UCSD-AML1 (cell line): ENCODE measurements around the gene LNP1.
"Not testable (repeated sequence)": the region's sequence is repeated elsewhere in the genome, so short reads cannot be mapped to it uniquely, and the experiment has no call there.

Experiments
- DNase-seq: peaks from one replicate; lab custom pipeline; 2025; ENCODE audit not compliant: unreplicated experiment; lab: John Stamatoyannopoulos, UW

LNP1 gene

DNA sequence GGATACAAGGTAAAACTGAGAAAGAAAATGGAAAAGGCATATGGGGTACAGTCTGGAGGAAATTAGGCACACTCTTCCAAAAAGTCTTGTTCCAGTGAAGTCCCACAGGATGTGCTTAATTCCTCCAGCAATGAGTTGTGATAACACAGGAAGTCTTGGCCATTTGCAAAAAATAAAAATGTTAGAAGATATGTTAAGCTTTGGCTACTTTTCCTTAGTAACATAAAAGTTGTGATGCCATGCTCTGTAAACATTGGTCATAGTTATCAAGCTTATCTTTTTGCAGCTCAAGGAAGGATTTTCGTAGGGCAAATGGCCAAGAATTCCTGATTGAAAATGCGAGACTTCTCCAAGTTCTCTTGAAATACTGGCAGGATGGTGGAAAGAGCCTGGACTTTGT is 26.4 kb downstream of the LNP1 start:
- no peak for DNase-seq

GRCh38 chr3:100429187-100429716 is 27.9 kb downstream of the LNP1 start:
- DNase-seq, result no peak

GRCh38 chr3:100436951-100437350 is 35.6 kb downstream of the LNP1 start:
- DNase-seq, result no peak

DNA sequence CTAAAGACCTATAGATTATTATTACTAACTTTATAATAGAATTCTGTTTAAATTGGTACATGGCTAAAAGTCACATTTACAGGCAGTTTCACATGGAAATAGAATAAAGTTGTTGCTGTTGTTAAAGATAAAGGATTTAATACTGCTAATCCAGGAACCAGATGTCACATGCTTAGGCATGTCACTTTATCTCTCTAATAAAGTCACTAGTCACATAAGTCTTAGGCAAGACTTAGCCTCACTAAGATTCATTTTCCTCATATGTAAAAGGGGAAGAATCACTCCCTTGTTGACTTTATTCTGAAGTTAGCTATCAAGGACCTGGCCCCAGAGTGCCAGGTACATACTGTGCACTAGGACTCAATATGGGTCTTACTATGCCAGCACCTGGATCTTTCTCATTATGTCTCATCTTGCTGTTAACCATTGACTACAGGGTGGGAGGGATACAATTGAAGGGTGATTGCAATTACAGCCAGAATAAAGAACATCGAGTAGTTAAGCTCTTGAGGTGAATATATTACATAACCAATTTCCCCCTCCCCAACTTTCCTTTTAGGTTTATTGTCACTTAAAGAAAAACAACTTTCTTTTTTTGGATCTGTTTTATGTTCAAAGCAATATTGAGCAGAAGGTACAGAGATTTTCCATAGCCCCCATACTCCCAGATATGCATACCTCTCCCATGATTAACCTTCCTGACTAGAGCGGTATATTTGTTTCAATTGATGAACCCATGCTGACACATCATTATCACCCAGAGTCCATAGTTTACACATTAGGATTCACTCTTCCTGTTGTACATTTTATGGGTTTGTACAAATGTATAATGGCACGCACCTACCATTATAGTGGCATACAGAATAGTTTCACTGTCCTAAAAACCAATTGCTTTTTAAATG is 36.6 kb downstream of the LNP1 start:
- no peak for DNase-seq

DNA sequence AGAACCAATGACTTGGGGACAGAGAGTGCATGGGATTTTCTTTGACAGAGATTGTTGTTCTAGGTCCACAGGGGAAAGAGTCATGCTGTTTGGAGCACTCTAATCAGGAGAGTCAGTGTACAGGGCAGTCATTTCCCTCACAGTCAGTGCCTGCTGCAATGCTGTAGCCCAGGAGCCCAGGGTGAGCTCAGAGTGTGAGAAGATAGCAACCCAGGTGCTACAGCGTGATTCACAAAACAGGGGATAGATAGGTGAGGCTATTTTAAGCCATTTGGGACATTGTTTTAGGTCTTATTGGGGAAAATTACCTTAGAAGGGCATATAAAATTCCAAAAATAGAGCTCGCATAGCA is 37.3 kb downstream of the LNP1 start:
- DNase-seq, result no peak

GRCh38 chr3:100440895-100441294 is 39.6 kb downstream of the LNP1 start:
- DNase-seq, result no peak

DNA sequence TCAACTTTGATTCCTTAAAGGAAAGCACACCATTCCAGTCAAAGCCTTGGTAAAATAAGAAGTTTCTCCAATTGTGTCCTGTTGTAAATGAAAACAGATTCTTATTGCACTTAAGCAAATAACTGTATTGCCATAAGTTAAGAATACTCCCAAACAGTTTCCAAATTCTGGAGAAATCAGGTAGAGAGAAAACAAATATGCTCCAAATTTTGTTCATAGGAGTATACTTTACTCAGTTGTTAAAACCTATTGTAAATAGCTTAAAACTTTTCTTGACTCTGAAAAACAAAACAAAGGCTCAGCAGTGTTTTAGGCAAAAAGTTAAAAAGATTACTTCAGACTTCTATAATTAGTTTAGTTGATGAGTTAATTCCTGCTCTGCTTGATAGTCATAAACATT is 42.4 kb downstream of the LNP1 start:
- DNase-seq, result no peak

- DNase-seq, result not testable (repeated sequence)
These were observed 45.7 kb downstream of the LNP1 start for GRCh38 chr3:100447067-100447466.

- no peak for DNase-seq
These were observed 46.7 kb downstream of the LNP1 start for GRCh38 chr3:100448079-100448478.

DNA sequence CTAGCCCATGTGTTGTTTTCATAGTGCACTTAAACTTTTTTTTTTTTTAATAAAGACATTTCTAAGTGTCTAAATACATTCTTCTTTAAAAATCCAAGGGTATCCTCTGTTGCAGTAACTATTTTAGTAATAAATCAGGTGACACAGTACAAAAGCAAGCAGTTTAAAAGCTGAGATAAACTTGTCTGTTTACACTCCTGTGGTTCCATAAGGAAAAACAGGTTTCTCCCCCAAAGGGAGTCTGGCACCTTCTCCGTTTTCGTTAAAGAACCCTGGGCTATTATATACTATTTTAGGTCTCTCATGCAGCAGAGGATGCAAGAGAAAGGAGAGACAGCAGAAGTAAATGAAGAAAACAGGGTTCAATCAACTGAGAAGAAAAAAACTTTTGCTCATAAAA is 47.9 kb downstream of the LNP1 start:
- no peak for DNase-seq

- DNase-seq, result no peak
These were observed 53.3 kb downstream of the LNP1 start for GRCh38 chr3:100454677-100455076.

GRCh38 chr3:100455841-100456550 is 54.7 kb downstream of the LNP1 start:
- no peak for DNase-seq

- DNase-seq, result no peak
These were observed 55.4 kb downstream of the LNP1 start for GRCh38 chr3:100456745-100457144.

GRCh38 chr3:100457811-100458210 is 56.5 kb downstream of the LNP1 start:
- no peak for DNase-seq

- no peak for DNase-seq
These were observed 57.5 kb downstream of the LNP1 start for GRCh38 chr3:100458814-100459213.

DNA sequence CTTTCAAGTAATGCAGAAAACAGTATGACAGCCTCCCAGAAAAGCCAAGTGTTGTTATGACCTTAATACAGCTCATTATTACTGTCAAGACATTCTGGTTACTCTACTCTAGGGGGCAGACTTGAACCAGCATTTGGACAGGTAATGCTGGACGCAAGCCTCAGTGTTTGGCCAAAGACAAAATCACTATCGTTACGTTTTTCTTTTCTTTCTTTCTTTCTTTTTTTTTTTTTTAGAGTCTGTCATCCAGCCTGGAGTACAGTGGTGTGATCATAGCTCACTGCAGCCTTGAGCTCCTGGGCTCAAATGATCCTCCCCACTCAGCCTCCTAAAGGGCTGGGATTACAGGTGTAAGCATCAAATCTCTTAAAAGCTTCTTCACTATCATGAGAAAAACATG is 61.7 kb downstream of the LNP1 start:
- no peak for DNase-seq

DNA sequence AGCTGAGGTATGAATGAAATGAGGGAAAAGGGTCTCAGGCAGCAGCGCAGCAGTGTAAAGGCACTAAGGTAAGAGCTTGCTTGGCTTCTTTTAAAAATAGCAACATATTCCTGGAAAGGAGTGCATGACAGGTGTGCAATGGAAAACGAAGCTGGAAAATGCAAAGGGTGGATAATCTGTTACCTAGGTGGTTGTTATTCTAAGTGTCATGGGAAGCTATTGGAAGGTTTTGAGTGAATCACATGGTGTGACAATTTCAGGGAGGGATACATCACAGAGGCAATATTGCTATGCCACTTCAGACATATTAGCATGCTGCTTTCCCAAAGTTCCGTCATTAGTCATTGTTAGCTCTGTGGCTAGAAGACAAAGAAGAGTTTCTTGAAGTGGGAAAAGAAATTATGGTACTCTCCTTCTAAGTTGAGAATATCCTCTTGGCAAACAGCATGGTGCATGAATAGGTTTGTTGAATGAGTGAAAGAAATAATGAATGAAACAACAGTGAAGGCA is 62.4 kb downstream of the LNP1 start:
- no peak for DNase-seq

DNA sequence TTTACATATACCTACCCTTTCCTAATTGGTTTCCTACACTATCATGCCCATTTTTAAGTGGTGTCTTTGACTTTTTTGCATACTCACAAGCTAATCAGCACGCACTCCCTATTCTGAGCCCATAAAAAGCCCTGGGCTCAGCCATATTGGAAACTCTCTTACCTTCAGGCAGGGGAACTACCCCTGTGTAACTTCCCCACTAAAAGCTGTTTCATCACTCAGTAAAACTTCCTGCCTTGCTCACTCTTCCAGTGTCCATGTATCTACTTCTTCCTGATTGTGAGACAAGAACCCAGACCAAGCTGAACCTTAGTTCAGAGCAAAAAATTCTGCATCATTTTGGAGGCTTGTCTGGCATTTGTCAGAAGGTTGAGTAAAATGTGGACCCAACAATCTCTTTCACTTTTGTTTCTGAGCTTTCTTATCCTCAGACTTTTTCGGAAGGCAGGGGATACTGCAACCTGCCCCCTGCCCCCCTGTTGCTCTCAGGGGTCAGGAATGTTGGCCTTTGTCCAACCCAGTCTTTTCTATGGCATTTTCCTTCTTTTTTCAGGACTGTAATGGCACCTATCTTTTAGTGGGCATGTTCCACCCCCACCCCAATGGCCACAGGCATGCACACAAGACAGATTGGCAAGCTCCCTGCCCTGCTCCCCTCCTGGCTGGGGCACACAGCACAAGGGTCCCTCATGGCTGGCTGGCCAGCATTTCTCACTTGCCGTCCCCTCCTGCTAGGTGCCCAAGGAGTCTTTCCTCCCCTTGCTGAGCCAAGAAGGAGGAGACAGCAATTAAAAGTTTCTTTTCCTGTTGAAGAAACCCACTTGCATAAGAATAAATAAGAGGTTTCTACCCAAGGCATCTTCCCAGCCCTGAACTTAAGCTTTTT is 64.8 kb downstream of the LNP1 start:
- no peak for DNase-seq

DNA sequence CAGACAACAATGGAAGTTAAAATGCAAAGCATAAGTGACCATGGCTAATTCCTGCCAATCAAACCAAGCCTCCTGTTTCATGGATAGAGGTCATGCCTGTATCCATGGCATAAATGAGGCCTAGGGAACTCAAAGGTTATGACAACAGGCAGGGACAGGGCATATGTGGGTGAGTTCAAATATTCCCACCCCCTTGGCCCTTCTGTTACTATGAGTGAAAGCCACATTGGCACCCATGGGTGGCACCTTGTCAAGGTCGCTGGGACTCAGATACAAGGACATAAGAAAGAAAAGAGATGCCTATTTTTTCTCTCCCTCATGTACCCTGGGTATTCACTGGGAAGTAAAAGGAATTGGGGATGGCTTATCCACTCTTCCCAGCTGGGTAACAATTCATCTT is 65.8 kb downstream of the LNP1 start:
- no peak for DNase-seq

GRCh38 chr3:100468676-100469075 is 67.3 kb downstream of the LNP1 start:
- DNase-seq, result no peak

GRCh38 chr3:100470951-100471350 is 69.6 kb downstream of the LNP1 start:
- DNase-seq, result no peak
